GM18861 (cell line): ENCODE measurements around the gene GRPEL2.

Experiments
- ATAC-seq: cut with Tn5 transposase; IDR thresholded peaks from one replicate; pipeline ENCODE4 v1.9.1; 2021; ENCODE audit not compliant: unreplicated experiment

The GRPEL2 gene

DNA sequence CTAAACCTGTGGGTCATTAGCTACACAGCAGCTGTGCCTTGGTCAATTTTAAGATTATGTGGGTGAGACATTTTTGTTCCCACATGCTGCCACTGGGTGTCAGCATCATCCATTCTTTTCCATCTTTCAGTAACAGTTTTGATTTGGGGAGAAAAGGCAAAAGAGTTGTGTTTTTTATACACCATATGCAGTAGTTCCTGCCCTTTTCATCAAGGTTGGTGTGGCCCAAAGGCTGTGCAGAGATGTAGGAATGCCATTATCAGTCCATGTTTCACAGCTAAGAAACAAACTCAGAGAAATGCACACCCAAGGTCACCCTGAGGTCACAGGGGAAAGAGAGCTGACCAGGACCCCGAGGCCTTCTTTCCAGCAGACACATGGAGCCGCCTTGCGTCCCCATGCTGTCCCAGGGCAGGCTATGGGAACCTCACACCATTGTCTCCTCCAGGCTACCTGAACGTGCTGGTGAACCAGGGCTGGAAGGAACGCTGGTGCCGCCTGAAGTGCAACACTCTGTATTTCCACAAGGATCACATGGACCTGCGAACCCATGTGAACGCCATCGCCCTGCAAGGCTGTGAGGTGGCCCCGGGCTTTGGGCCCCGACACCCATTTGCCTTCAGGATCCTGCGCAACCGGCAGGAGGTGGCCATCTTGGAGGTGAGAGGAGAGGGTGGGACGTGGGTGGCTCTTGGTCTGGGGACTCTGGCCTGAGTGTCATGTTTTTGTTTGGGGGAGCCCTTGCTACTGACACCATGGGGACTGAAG lies 27.8 kb upstream of the GRPEL2 start:
- ATAC-seq, result peak; percentile 83

DNA sequence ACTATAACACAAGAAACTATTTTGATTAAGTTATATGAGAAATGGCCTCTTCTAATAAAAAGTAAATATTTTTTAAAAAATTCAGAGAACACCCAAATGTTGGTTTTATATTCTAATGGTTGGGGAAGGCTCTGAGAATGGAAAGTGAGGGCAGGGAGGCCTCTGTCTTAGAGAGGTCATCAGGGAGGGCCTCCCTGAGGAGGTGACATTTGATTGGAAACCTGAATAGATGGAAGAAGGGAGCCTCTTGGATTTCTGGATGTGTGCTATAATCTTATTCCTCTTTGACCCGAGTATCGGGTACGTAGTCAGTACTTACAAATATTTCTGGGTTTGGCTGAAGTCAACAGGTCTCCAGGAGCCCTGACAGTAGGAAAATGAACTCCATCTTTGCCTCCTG lies 26.1 kb upstream of the GRPEL2 start:
- ATAC-seq, result no peak

DNA sequence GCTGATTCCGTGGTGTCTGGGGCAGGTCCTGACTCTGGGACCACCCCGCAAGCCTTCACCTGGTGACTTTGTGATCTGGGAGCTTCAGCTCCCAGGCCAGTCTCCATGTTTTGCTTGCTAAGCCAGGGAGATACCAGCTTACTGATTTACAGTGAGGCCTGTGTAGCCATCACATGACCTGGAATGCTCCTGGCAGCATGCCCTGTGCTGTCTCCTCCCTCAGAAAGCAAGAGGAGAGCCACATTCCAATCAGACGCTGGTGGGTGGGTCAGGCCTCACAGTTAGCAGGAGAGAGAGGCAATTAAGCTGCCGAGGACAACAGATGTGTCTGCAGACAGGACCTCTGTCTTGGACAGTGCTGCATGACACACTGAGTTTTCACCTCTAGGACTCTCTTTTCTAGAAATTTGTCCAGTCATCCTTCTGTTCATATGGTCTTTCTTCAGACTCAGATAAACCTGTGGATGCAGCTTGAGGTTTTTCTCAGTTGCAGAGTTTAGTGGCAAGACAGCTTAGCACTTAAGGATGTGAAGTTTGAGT lies 24.4 kb upstream of the GRPEL2 start:
- no peak for ATAC-seq

DNA sequence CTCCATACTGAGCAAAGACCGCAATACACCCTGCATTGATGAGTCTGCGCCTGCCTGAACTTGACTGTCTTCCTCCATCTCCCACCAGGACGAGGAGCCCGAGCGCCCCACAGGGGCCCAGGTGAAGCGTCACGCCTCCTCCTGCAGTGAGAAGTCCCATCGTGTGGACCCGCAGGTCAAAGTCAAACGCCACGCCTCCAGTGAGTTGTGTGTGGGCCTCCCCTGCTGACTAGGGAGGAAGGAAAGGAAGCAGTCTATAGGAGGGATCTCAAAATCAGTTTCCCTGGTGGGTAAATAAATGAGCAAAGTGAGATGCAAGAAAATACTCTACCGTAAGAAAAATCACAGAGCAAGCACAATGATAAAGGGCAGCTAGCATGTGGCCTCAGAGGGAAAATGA lies 22.8 kb upstream of the GRPEL2 start:
- no peak for ATAC-seq

DNA sequence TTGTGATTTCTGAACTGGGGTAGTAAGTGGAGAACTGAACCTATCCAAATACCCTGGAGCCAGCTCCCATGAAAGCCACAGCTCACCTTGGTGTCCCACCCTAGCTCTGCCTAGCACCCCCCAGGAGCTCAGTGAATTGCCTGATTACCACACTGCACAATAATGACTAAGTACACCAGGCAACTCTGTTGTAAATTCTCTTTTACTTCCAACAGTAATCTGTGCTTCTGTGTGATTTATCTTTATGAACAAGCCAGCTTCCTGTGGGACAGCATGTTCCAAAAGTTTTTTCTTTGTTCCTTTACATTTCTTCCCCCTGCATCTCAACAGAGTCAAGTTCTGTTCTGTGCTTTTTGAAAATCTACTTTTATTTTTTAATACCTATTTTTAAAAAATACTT lies 22.1 kb upstream of the GRPEL2 start:
- ATAC-seq, result no peak

DNA sequence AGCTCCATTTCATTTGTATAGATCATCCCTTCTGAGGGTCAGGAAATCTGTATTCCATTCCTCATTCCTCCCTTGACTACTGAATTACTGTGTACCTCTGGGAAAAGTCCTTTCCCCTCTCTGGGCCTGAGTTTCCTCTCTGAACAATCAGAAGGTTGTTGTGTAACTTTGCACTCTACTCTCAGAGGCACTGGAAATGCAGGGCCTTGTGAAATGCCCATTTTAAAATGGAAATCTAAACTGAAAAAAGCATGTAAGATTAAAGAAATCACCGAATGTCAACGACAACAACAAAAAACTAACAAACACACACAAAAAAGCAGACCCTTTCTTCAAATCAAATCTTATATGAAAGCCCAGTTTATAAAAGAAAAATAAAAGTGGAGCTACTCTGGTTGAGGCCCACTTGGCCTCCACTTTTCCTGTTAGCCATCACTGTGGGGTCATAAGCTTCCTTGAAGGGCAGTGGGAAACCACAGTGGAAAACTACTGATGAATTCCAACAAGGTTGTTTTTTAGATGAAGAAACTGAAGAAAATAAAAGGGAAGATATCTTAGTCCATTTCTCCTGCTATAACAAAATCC lies 21.6 kb upstream of the GRPEL2 start:
- ATAC-seq, result no peak

DNA sequence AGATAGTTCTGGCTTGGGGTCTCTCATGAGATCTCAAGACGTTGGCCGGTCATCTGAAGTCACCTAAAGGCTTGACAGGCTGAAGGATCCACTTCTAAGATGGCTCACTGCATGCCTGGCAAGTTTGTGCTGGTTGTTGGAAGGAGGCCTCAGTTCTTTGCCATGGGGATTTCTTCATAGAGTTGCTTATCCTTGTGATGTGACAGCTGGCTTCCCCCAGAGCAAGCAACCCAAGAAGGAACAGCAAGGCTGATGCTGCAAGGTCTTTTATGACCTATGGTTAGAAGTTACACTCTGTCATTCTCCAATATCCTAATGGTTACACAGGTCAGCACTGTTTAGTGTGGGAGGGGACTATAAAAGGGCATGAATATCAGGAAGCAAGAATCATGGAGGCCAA lies 20.7 kb upstream of the GRPEL2 start:
- no peak for ATAC-seq

DNA sequence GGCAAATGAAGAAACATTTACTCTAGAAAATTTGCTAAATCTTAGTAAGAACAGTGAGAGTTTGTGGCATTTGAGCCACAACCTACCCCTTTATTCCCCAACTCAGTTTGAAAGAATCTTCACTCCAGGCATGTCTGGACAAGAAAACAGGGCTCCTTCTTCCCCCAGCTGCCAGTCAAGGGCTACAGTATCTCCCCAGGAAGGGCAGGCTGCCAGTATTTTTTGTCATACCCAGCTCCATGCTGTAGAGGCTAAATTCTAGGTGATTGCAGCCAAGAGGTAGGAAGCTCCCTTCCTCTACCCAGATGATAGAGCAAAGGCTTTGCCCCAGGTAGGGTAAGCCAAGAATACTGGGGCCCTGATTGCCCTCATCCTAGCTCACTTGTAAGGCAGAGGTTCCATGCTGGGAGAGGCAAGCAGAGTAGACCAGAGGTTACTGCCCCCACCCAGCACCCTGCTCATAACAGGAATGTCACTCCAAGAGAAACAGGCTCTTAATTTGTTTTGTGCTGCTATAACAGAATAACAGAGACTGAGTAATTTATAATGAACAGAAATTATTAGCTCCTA lies 20.0 kb upstream of the GRPEL2 start:
- no peak for ATAC-seq

DNA sequence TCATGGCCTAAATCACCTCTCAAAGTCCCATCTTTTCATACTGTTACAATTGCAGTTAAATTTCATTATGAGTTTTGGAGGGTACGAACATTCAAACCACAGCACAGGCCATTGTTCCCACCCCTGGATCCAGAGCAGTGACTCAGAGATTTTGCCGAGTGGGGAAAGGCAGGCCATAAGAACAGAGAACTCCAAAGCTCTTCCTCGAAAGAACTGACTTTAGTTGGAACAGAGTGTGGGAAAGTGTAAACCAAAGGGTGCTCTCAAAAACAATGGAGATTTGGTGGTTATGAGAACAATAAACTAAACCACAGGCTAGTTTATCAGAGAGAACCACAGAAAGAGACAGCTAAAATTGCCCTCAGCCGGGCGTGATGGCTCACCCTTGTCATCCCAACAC lies 19.4 kb upstream of the GRPEL2 start:
- ATAC-seq, result no peak

DNA sequence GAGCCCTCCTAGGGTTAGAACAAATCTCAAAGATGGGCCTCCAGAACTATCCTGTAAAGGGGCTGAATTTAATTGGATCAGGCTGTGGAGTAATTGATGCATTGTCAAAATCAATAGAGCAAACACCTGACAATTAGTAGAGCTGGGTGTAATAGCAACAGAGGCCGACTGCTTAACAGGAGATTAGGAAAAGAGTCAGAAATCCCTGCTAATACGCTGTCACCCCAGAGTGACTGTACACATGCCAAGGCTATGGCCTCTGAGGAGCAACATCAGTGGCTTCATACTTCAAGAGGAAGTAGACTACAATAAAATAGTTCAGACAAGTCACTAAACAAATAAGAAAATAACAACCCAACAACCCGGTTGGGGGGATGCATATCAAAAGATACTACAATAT lies 18.7 kb upstream of the GRPEL2 start:
- ATAC-seq, result no peak

DNA sequence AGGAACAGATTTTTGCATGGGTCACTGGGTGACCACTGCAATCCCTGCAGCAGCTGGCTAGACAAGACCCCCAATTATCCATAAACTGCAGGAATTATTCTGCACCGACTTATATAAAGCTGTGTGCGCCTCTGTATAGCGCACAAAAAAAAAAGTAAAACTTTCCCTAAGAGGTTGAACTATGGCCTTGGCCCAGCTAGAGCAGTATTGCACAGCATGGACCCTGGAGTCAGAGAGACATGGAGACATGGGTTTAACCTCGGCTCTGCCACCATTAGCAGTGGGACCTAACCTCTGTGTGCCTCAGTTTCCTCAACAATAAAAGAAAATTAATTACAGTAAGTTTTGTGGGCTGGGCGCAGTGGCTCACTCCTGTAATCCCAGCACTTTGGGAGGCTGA lies 17.1 kb upstream of the GRPEL2 start:
- no peak for ATAC-seq

DNA sequence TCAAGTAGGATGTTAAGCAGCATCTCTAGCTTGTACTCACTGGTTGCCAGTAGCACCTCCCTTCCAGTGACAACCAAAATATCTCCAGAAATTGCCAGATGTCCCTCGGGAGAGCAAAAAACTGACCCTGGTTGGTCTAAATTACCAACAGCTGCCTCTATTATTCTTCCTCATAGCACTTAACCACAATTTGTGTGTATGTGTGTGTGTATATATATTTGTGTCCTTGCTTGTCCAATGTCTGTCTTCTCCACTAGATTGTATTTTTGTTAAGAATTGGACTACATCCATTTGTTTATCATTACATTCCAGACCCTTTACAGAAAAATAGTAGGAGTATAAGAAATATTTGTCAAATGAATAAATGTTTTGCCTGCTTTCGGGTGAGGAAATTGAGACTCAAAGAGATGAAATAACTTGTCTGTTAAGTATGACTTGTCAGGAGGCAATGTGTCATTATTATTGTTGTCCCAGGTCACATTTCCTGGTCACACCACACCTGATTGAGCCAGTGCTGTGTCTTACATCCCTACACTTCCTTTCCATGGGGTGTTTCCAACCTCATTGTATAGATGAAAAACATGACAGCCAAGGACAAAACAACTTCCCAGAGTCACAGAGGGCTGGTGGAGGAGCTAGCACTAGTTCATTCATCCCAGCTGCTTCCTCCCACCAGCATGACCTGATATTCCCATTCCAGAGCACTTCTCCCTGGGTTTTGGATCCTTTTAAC lies 11.4 kb upstream of the GRPEL2 start:
- no peak for ATAC-seq

DNA sequence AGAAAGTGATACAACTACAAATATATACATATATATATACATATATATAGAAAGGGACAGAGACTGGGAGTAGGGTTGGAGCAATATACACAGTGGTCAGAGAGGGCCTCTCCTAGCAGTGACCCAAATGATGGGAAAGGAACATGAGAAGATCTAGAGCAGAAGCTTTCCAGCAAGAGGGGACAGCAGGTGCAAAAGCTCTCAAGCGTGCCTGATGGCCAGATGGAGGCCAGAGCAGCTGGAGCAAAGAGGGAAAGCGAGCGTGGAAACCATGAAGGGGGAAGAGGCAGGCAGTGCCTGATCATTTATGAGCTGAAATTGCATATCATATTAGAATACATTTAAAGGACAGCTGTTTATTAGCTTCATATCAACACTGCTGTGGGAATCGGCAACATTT lies 7.6 kb upstream of the GRPEL2 start:
- no peak for ATAC-seq

DNA sequence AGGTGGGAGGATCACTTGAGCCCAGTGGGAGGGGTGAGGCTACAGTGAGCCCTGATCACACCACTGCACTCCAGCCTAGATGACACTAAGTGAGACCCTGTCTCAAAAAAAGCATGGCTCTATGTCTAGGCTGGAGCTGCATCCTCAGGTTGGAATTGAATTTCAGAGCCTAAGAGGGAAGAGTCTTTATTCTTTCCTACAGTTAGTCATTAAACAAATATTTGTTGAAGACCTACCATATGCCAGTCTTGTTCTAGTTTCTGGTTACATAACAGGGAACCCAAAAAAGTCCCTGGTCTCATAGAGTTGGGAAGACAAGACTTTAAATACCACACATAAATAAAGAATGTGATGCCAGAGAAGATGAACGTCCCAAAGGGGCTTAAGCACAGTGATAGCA lies 6.9 kb upstream of the GRPEL2 start:
- no peak for ATAC-seq

DNA sequence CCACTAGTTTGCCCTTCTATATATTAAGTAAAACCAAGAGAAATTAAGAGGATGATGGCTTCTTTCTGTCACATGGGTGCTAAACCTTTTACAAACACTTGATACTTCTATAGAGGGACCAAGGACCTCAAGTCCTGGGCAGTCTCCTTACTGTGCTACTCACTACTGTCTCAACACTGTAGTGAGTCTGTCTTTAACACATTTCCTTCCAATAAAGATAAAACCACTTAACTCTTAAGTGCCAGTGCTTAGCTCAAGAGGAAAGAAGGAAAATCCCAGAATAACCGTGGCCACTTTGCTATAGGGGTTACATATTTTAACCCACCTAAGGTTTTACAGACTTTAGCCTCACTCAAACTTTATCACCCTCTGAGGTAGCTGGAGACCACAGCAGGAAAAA lies 4.4 kb upstream of the GRPEL2 start:
- no peak for ATAC-seq

DNA sequence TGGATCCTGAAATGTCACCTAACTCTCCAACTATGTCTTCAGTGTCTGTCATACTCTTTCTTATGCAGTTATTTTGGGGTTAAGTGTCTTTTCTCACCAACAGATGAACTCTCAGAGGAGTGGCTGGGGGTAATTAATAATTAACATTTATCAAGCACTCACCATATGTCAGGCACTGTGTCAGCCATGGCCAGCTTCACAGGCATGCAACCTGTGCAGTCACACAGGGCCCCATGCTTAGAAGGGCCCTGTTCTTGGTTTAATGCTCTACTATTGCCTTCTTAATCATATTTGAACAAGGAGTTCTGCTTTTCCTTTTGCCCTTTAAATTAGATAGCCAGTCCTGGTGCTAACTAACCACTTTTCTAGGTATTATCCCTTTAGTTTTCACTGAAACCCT lies 3.4 kb upstream of the GRPEL2 start:
- ATAC-seq, result peak; percentile 33

DNA sequence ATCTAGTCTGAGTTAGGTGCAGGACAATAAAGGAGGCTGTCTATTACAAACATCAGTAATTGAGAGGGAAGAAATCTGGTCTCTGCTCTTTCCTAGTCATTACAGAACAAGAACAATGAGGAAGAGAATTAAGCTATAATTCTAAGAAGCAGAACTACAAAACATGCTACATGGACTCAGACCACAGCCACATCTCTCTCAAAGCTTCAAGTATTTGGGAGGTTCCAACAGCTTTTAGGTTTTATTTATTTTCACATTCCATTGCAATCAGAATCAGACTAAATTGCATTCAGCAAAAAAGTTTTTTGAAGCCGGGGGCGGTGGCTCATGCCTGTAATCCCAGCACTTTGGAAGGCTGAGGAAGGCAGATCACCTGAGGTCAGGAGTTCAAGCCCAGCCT lies 1.1 kb upstream of the GRPEL2 start:
- no peak for ATAC-seq

DNA sequence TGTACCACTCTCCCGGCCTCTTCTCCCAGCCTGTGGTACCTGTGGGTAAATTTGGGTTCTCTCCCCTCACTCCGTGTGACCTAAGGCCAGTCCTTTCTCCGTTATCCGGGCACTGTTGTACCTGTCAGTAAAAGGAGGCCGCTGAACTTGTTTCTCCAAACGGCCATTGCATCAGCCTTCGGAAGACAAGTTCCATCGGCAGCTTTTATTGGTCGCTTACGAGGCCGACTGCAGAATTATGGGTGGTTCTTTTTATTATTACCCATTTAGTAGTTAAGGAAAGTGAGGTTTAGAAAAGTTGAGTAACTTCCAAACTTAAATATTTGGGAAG lies 558 bp downstream of the GRPEL2 start:
- no peak for ATAC-seq

DNA sequence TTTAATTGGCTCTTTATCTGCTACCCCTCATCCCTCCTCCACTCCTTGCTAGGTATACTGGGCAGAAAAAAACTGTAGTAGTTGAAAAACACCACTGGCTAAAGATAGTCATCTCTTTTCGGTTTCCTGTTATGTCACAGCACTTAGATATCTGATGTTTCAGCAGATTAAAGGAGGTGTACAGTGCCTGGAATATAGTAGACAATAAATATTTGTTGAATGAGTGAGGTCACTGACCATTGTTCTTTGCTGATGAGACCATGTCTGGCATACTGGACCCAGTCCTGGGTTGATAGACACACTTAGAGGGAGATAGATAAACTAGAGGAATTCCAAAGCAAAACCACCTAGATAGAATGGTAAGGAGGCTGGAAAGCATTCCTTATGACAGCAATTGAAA lies 3.2 kb downstream of the GRPEL2 start:
- no peak for ATAC-seq

DNA sequence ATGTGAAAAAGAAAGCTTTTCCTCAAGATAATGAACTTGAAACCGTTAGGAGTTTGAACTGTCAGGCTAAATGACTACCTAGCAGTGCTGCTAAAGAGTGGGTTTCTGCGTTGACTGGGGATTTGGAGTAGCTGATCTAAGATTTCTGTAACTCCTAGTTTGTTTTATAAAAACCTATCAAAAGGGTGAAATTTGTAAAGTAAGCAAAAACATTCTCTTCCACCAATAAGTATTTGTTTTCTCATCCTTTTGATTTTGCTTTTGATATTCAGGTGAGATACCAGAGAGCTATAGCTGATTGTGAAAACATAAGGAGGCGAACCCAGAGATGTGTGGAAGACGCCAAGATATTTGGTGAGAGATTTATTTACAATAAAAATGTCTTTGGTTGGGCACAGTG lies 4.1 kb downstream of the GRPEL2 start:
- no peak for ATAC-seq

DNA sequence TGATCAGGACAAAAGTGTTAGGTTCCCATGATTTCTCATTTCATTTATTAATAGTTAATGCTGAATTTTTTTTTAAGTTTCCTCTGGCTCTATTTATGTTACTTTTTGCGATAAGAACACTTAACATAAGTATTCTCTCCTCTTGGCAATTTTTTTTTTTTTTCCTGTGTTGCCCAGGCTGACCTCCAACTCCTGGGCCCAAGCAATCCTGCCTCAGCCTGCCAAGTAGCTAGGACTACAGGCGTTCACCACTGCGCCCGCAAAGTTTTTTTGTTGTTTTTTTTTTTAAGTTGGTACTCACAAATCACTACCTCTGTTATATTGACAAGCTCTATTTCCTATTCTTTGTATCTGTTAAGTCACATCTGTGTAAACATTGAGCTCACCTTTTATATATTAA lies 6.9 kb downstream of the GRPEL2 start:
- no peak for ATAC-seq

DNA sequence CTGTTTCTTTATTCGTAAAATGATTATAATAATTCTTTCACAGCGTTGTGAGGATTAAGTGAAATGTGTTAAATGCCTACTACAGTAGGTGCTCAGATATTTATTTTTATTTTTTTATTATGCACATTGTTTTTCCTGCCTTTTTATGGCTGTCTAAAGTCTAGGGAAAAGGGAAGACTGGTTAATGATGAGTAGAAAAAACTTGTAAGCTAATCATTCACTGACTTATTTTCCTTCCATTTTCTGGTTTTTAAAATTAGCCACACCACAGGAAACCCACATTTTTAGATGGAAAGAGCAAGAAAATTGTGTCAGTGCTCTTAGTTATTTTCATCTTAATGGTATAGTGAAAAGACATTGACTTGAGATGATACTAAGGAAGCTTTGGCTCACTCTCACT lies 8.6 kb downstream of the GRPEL2 start:
- no peak for ATAC-seq
